Ishikawa (cell line): ENCODE measurements around the gene DCAF17.
A peak's percentile ranks its signal among the peaks of the same experiment; 100 is the strongest.

Source experiments
- CEBPB ChIP-seq: IDR thresholded peaks from 2 replicates; pipeline ENCODE4 v1.6.1; 2012
- CREB1 ChIP-seq: IDR thresholded peaks from 2 replicates; pipeline ENCODE4 v1.6.1; 2012; ENCODE audit warnings: low read depth
- EGR1 ChIP-seq: IDR thresholded peaks from 2 replicates; pipeline ENCODE4 v1.6.1; 2012
- EP300 ChIP-seq: IDR thresholded peaks from 2 replicates; pipeline ENCODE4 v1.6.1; 2012; ENCODE audit warnings: borderline replicate concordance
- FOXM1 ChIP-seq: IDR thresholded peaks from 2 replicates; pipeline ENCODE4 v1.6.1; 2012; ENCODE audit warnings: low read depth, borderline replicate concordance
- NFIC ChIP-seq: IDR thresholded peaks from 2 replicates; pipeline ENCODE4 v1.6.1; 2012
- RAD21 ChIP-seq: IDR thresholded peaks from 2 replicates; pipeline ENCODE4 v1.6.1; 2012; ENCODE audit warnings: low read depth
- TAF1 ChIP-seq: IDR thresholded peaks from 2 replicates; pipeline ENCODE4 v1.6.1; 2012; ENCODE audit warnings: low read depth, mild to moderate bottlenecking
- TCF12 ChIP-seq: IDR thresholded peaks from 2 replicates; pipeline ENCODE4 v1.6.1; 2012; ENCODE audit warnings: low read depth
- TEAD4 ChIP-seq: IDR thresholded peaks from 2 replicates; pipeline ENCODE4 v1.6.1; 2012
- YY1 ChIP-seq: IDR thresholded peaks from 2 replicates; pipeline ENCODE4 v1.6.1; 2012; ENCODE audit warnings: low read depth
- TF ChIP-seq, protein P1 (sequence below): IDR thresholded peaks from 2 replicates; pipeline ENCODE4 v1.6.1; 2012
- TF ChIP-seq, protein P2 (sequence below): IDR thresholded peaks from 2 replicates; pipeline ENCODE4 v1.6.1; 2012
- TF ChIP-seq, protein P3 (sequence below): IDR thresholded peaks from 2 replicates; pipeline ENCODE4 v1.6.1; 2012; ENCODE audit warnings: low read depth, mild to moderate bottlenecking

Gene DCAF17

DNA sequence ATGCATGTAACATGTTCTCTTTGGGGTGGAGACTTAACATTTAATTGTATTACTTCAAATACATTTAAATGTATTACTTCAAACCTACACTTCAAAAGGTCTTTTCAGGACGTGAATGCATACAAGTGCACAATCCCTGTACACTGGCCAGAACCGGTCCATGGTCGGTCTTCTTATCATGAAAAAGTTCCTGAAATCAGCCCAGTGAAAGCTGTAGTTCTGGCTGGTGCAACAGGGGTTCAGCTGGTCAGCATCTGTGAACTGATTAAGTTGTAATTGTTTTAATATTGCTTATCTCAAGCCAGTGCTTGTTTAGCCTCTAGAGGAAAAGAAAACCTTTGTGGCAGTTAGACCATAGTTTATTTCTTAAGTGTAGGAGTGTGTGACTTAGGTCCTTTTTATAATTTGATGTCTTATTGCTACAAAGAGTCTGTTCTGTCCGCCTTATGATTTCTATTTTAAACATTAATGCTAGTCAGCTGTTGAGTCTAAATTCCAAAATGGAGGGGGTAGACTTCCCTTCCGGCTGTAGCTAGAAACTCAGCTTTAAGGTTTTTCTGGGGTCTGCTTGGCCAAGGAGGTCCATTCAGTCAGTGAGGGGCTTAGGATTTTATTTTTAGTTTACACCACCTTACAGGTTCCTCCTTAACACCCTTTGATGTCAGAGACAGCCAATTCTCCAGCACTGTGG, 87.5 kb downstream of the DCAF17 start:
- TF ChIP-seq FOXM1 (no peak), EP300 (no peak), RAD21 (no peak), YY1 (no peak), NFIC (no peak)

DNA sequence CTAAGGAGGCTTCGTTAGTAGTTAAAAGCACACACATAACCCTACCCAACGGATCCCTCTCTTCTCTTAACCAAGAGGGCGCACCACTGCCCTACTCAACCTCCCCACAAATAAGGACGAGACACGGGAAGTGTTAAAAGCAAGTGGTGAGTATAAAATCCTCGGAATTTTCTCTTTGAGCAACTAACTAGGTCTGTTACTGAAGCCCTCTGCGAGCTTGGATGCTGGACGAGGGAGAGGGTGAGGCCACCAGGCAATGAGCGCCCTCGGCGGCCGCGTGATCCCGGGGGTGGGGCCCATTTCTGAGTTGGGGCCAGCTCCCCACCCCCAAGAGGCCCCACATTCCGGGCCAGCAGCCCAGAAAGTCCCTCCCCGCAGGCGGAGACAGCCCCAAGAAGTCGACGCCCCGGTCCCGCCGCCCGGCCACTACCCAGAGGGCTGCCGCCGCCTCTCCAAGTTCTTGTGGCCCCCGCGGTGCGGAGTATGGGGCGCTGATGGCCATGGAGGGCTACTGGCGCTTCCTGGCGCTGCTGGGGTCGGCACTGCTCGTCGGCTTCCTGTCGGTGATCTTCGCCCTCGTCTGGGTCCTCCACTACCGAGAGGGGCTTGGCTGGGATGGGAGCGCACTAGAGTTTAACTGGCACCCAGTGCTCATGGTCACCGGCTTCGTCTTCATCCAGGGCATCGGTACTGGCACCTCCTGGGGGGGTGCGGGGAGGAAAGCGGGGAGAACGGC, 88.2 kb downstream of the DCAF17 start, which contains the start of gene CYBRD1:
Gene CYBRD1, plus strand, starts transcription at position 423 of the 736 bp plus-strand sequence. Its CDS starts 72 bp downstream, at position 495.
- TF ChIP-seq, protein P1, sequence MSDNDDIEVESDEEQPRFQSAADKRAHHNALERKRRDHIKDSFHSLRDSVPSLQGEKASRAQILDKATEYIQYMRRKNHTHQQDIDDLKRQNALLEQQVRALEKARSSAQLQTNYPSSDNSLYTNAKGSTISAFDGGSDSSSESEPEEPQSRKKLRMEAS, result peak; percentile 58
- TF ChIP-seq, protein P2, sequence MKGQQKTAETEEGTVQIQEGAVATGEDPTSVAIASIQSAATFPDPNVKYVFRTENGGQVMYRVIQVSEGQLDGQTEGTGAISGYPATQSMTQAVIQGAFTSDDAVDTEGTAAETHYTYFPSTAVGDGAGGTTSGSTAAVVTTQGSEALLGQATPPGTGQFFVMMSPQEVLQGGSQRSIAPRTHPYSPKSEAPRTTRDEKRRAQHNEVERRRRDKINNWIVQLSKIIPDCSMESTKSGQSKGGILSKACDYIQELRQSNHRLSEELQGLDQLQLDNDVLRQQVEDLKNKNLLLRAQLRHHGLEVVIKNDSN, result peak; percentile 67
- no peak for TF ChIP-seq EGR1
- no peak for TF ChIP-seq TAF1
- TF ChIP-seq EP300, result no peak
- TF ChIP-seq FOXM1, result no peak
- TF ChIP-seq TEAD4, result peak; percentile 74
- TF ChIP-seq CEBPB, result no peak
- peak; percentile 80 for TF ChIP-seq NFIC

DNA sequence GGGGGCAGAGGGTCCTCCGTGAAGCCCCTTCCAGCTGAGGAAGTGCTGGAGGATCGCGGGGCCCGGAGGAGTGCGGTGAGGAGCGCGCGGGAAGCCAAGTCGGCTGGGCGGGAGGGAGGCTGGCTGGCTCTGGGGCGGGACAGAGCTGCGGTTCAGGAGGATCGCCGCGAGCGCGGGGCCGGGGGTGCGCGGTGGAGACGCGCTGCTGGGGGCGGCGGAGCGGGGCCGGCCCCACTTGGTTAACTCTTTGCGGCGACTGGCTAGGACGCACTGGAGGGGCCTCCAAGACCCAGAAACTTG, 88.7 kb downstream of the DCAF17 start:
- TF ChIP-seq EGR1 (peak; percentile 28; the same call in 1 of the 2 replicates), NFIC (no peak)

DNA sequence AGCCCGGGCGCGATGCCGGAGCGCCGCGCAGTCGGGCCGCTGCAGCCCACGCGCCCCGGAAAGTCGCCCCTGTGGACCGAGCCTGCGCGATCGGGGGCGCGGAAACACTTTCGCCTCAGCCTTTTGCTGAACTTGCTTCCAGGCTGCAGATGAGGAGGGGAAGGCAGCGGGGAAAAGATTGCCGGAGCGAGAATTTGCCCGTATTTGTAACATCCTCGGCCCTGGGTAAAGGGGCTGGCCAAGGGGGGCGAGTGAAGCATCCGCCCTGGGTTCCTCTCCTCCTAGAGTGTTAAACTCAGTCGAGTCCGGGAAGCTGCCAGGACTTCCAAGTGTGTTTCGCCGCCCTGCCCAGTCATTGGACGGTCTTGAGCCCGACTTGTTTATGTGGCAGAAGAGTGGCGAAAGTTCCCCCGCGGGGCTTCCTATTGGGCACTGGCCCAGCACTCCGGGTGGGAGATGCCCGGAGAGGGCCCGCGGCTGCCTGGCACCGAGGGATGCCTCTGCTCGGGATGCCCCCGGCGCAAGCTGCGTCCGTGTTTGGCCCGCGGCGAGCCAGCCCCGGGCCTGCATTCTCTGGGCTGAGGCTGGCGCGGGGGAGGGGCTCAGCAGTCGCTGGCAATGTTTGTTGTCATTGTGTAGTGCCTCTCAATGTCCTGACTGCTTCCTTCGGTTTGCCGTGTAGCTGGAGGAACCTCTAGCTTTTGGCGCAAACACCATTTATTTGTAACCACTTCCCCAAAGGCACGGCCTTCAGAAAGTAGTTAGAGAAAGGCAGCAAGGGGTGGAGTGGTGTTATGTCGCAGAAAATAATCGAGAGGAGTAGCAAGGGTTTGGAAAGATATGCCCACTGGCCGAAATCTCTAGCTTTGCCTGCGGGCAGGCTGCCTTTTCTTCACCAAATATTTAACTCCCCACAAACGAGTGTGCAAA, 89.3 kb downstream of the DCAF17 start:
- 0 out of 2 replicates have a peak, but pooled peaks have one; percentile 9 for TF ChIP-seq TAF1
- no peak for TF ChIP-seq FOXM1
- no peak for TF ChIP-seq RAD21
- TF ChIP-seq NFIC, result peak; percentile 24; the same call in 1 of the 2 replicates
- TF ChIP-seq, protein P2, result peak; percentile 73
- peak; percentile 46 for TF ChIP-seq TEAD4
- TF ChIP-seq, protein P1, result peak; percentile 90
- TF ChIP-seq EGR1, result no peak

DNA sequence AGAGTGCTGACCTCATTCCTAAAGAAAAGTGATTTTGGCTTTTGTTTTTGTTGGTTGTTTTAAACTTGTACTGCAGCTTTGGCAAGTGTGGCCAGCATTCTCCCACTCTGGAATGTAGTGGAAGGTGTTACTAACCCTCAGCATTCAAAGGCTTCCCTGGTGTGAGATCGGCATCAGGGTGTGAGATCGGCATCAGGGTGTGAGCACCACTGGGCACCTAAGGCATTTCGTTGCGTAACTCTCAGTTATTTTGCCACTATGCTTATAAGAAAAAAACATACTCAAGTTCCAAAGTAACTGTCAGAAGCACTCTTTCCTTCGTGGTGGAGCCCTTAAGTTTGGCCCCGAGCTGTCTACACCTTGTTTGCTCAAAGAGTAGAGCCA, 90.0 kb downstream of the DCAF17 start:
- TF ChIP-seq FOXM1 (no peak), EP300 (no peak), RAD21 (no peak), CEBPB (peak; percentile 94), TEAD4 (peak; percentile 52), TAF1 (no peak)
- TF ChIP-seq, protein P2, result no peak

DNA sequence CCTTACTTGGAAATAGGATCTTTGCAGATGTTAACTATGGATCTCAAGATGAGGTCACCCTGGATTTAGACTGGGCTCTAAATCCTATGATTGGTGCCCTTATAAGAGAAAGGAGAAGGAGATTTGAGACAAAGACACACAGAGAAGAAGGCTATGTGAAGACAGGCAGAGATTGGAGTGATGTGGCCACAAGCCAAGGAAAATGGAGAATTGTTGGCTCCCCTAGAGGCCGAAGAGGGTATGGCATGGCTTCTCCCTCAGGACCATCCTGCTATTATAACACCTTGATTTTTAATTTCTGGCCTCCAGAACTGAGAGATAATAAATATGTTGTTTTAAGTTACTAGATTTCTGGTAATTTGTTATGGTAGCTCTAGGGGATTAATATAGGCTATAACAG, 95.9 kb downstream of the DCAF17 start:
- no peak for TF ChIP-seq NFIC
- TF ChIP-seq TEAD4, result no peak
- no peak for TF ChIP-seq TCF12
- no peak for TF ChIP-seq EP300
- TF ChIP-seq TAF1, result no peak
- no peak for TF ChIP-seq CEBPB
- no peak for TF ChIP-seq FOXM1
- peak; percentile 3; the same call in 1 of the 2 replicates for TF ChIP-seq RAD21
- TF ChIP-seq, protein P1, result no peak
- TF ChIP-seq YY1, result peak; percentile 52; the same call in 1 of the 2 replicates
- no peak for TF ChIP-seq CREB1
- TF ChIP-seq EGR1, result no peak
- TF ChIP-seq, protein P3, sequence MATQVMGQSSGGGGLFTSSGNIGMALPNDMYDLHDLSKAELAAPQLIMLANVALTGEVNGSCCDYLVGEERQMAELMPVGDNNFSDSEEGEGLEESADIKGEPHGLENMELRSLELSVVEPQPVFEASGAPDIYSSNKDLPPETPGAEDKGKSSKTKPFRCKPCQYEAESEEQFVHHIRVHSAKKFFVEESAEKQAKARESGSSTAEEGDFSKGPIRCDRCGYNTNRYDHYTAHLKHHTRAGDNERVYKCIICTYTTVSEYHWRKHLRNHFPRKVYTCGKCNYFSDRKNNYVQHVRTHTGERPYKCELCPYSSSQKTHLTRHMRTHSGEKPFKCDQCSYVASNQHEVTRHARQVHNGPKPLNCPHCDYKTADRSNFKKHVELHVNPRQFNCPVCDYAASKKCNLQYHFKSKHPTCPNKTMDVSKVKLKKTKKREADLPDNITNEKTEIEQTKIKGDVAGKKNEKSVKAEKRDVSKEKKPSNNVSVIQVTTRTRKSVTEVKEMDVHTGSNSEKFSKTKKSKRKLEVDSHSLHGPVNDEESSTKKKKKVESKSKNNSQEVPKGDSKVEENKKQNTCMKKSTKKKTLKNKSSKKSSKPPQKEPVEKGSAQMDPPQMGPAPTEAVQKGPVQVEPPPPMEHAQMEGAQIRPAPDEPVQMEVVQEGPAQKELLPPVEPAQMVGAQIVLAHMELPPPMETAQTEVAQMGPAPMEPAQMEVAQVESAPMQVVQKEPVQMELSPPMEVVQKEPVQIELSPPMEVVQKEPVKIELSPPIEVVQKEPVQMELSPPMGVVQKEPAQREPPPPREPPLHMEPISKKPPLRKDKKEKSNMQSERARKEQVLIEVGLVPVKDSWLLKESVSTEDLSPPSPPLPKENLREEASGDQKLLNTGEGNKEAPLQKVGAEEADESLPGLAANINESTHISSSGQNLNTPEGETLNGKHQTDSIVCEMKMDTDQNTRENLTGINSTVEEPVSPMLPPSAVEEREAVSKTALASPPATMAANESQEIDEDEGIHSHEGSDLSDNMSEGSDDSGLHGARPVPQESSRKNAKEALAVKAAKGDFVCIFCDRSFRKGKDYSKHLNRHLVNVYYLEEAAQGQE, result no peak

DNA sequence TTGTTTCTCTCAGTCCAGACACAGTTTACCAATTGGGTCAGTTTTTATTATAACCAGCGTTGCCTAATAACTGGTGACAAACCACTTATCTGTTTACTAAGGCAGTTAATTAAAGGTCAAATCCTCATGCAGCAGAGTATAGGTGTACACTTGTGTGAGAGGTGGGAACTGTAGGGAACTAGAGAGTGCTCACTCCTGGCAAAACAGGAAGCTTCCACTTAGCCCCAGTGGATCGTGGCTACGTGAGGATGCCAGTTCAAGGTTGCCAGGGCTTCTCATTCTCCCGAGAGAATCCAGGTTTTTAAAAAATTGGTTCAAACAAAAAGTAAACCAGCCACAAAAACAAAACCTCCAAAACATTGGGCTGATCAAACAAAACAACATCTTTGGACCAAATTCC, 96.4 kb downstream of the DCAF17 start:
- TF ChIP-seq EP300, result no peak
